Subcutaneous adipose tissue (tissue), 4 donors: ENCODE results near the gene MAP4K3. TPM values are rescaled to one million over a fixed set of nuclear protein-coding genes. Genes with fewer than 3 reads are reported as not detected.

Experiments
- CTCF ChIP-seq: fragments of 450-650 bp; IDR thresholded peaks from one replicate; pipeline ENCODE4 v1.5.1; 2016; ENCODE audit warnings: low read depth, mild to moderate bottlenecking, control low read depth, antibody characterized with exemption, moderate library complexity
- total RNA-seq, 4 donors: library from RNA; depleted of rRNA; stranded (reverse); fragments of >200 nt; gene quantifications; one replicate each; pipeline ENCODE4 v1.1.0, GENCODE V29; 2016

The MAP4K3 gene
- total RNA-seq, 4 donors from 2014 or later, result 57.8 to 90.6 (median 63.6) TPM

DNA sequence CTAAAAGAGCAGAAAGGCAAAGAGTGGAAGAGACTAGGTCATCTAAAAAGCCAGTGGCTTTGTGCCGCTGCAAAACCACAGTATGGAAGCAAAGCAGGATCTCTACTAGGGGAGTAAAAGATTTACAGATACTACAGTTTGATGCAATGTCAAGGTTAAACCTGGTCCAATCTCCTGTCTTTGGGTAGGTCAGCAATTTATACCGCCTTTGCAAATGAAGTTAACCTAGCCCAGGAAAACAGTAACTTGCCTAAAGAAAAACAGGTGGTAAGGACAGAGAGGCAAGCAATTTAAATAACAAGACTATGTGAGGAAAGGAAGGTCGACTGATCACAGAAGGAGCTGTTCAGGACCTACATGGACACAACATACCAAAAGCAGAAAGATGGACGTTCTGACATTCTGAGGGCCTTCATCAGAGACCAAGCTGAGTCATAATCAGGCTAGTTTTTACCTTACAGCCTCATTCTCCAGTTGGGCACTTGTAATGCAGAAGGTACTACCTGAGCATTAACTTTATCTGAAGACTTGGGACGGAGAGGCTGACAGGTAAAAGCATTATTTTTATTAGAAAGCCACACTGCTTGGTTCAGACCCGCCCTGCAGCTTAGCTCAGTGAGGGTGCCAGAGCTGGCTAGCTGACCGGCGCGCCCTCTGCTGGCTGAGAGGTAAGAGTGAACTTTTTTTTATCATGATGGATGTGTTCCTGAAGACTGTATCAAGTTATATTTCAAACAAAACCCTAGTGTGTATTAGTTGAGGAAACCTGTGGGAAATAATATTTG is 209.3 kb downstream of the MAP4K3 start:
- no peak for TF ChIP-seq CTCF

- TF ChIP-seq CTCF, result no peak
Observed at GRCh38 chr2:39225567-39225966, 211.5 kb downstream of the MAP4K3 start.

GRCh38 chr2:39223909-39224308 is 213.2 kb downstream of the MAP4K3 start:
- TF ChIP-seq CTCF, result no peak

DNA sequence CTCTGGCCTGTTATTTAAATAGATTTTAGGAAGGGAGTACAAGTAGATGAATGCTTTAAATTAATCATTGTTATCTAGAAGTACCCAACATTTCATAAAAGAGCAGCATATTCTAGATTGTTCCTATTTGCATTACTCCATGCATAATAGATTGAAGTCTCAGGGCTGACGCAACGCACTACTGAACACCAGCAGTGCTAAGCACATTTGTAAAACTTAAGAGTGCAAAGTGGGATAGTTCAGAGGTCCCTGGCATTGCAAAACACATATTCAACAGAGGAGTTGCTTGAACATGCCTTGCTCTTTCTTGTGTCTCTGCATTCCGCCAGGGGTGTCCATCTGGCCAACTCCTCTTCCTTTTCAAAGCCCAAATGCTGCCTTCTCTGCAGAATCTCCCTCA is 215.6 kb downstream of the MAP4K3 start:
- no peak for TF ChIP-seq CTCF

- no peak for TF ChIP-seq CTCF
Observed at GRCh38 chr2:39220136-39220535, 216.9 kb downstream of the MAP4K3 start.

DNA sequence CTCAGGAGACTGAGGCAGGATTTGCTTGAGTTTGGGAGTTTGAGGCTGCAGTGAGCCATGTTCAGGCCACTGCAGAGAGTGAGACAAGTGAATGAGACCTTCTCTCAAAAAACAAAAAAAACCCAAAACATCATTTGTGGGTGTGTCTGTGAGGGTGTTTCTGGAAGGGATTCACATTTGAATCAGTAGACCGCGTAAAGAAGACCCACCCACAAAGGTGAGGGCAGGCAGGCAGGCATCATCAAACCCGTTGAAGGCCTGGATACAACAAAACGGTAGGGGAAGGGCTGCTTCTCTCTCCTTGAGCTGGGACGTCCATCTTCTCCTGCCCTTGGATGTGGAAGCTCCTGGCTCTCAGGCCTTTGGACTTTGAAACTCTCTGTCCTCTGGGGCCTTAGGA is 218.7 kb downstream of the MAP4K3 start:
- no peak for TF ChIP-seq CTCF

DNA sequence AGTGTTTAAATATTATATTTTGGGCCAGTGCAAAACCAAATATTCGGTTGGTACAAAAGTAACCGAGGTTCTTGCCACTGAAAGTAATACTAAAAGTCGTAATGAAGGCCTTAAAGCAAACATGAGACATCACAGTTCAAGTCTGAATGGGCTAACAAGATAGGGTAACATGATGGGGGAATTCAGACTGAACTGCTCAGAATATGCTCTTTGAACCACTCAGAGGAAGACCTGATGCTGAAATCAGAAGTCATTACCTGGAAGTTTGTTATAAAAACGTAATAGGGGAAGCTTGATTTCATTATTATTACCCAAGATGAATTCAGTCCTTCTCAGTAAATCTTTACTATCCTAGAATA is 219.9 kb downstream of the MAP4K3 start:
- no peak for TF ChIP-seq CTCF
